ENCODE results near the gene TMEM150C. TPM values are rescaled to one million over a fixed set of nuclear protein-coding genes. Genes with fewer than 3 reads are reported as not detected.

The TMEM150C gene
- polyA plus RNA-seq, 2 of the 4 experiments (the other 2 are of a cell fraction) = 1.5 to 2.1 TPM

- Histone ChIP-seq H3K27ac (no peak overlapping the region), H3K4me1 (no peaks in the 10 kb centered on the region), H3K4me3 (no peak overlapping the region), H3K4me2 (no peak overlapping the region), H3K9me3 (no peaks in the 10 kb centered on the region)
- POLR2A ChIA-PET = no interaction called here
- ATAC-seq (no peak), DNase-seq (ENCODE audit: low read depth in 1 of 2, low spot score in 1 of 2) (no peak), FAIRE-seq (no peak)
- TF ChIP-seq HEYL (CRISPR knock-in tag; IDR thresholded peaks at IDR 0.05) (no peak), CHD2 (IDR thresholded peaks at IDR 0.05; ENCODE audit: low read length, partially characterized antibody) (no peak)
- CTCF ChIA-PET = no interaction called here
- WGBS (ENCODE audit: missing lambda C conversion rate) = 39% methylated on average over 3 of the region's 3 CpGs
These were observed 32.5 kb downstream of the TMEM150C start for GRCh38 chr4:82529322-82529721.

- ATAC-seq = 0 out of 6 replicates have a peak, but pooled peaks of 1 of the 2 experiments have one; percentile 27
These were observed 32.9 kb downstream of the TMEM150C start for GRCh38 chr4:82528868-82529267.

GRCh38 chr4:82528074-82528473 lies 33.7 kb downstream of the TMEM150C start:
- ATAC-seq = no peak
- Histone ChIP-seq H3K4me3 (no peak overlapping the region), H3K4me2 (no peak overlapping the region), H3K27ac (no peak overlapping the region), H3K9me3 (no peaks in the 10 kb centered on the region), H3K4me1 (no peaks in the 10 kb centered on the region)
- no peak for FAIRE-seq
- POLR2A ChIA-PET = no interaction called here
- DNase-seq (ENCODE audit: low read depth in 1 of 2, low spot score in 1 of 2) = no peak
- no peak for TF ChIP-seq CBX2 (IDR thresholded peaks at IDR 0.05; ENCODE audit: borderline replicate concordance, low read depth)
- no peak for TF ChIP-seq RNF2 (IDR thresholded peaks at IDR 0.05; ENCODE audit: borderline replicate concordance, low read depth)
- no peak for TF ChIP-seq CEBPB (IDR thresholded peaks at IDR 0.05)
- TF ChIP-seq KDM1A (IDR thresholded peaks at IDR 0.05; ENCODE audit: low read depth) = no peak
- no peak for TF ChIP-seq ZFP36 (IDR thresholded peaks at IDR 0.05; ENCODE audit: borderline replicate concordance, partially characterized antibody)
- no peak for TF ChIP-seq CHD2 (IDR thresholded peaks at IDR 0.05; ENCODE audit: low read length, partially characterized antibody)
- TF ChIP-seq HES2 (IDR thresholded peaks at IDR 0.05) = no peak
- no peak for TF ChIP-seq GATA3 (IDR thresholded peaks at IDR 0.05; ENCODE audit: borderline replicate concordance)
- CTCF ChIA-PET = no interaction called here
- WGBS (ENCODE audit: missing lambda C conversion rate) = 57% methylated on average over 2 of the region's 2 CpGs

More at GRCh38 chr4:82528868-82529267, 32.9 kb downstream of the TMEM150C start:
- WGBS (ENCODE audit: missing lambda C conversion rate) = 52% methylated on average over 4 of the region's 4 CpGs
- H3K27ac ChIP-seq = no peak overlapping the region
- TF ChIP-seq RARB (CRISPR knock-in tag; IDR thresholded peaks at IDR 0.05) (no peak), NPAS2 (CRISPR knock-in tag; IDR thresholded peaks at IDR 0.05; ENCODE audit: borderline replicate concordance) (no peak), RCOR1 (IDR thresholded peaks at IDR 0.05; ENCODE audit: low read depth, low read length) (no peak), CTCF (IDR thresholded peaks at IDR 0.05) (no peak), ZNF302 (CRISPR knock-in tag; IDR thresholded peaks at IDR 0.05) (no peak)
- POLR2A ChIA-PET = no interaction called here
- no peak overlapping the region for H3K4me2 ChIP-seq
- no peaks in the 10 kb centered on the region for H3K9me3 ChIP-seq
- DNase-seq (ENCODE audit: low read depth in 1 of 2, low spot score in 1 of 2) (no peak), FAIRE-seq (no peak)
- CTCF ChIA-PET = no interaction called here
- H3K4me1 ChIP-seq = no peaks in the 10 kb centered on the region
- no peak overlapping the region for H3K4me3 ChIP-seq

GRCh38 chr4:82525307-82525911 lies 36.4 kb downstream of the TMEM150C start:
- CTCF ChIA-PET = no interaction called here
- TF ChIP-seq SREBF2 (IDR thresholded peaks at IDR 0.05) (no peak), CHD2 (IDR thresholded peaks at IDR 0.05; ENCODE audit: low read length, partially characterized antibody) (no peak), ELK1 (IDR thresholded peaks at IDR 0.05; ENCODE audit: low read depth, low read length) (no peak), RFX5 (IDR thresholded peaks at IDR 0.05) (no peak), NR3C1 (IDR thresholded peaks at IDR 0.05) (no peak), HDAC2 (IDR thresholded peaks at IDR 0.05) (no peak), NFE2L2 (conservative IDR thresholded peaks at IDR 0.05; ENCODE audit: low read length) (no peak), REST (IDR thresholded peaks at IDR 0.05) (no peak), TP53 (CRISPR knock-in tag; IDR thresholded peaks at IDR 0.05) (no peak), KDM1A (IDR thresholded peaks at IDR 0.05; ENCODE audit: low read depth) (no peak), POLR2A (IDR thresholded peaks at IDR 0.05; ENCODE audit: low read length) (no peak), BHLHE40 (IDR thresholded peaks at IDR 0.05; ENCODE audit: low read depth, low read length) (no peak), PBX3 (IDR thresholded peaks at IDR 0.05) (no peak)

More at GRCh38 chr4:82525307-82525911, 36.4 kb downstream of the TMEM150C start:
- 68% methylated on average over 4 of the region's 4 CpGs for WGBS (ENCODE audit: missing lambda C conversion rate)
- H3K4me2 ChIP-seq = no peak overlapping the region
- DNase-seq (ENCODE audit: low read depth in 1 of 2, low spot score in 1 of 2) = no peak
- H3K27ac ChIP-seq = no peak overlapping the region
- H3K4me3 ChIP-seq = no peak overlapping the region
- H3K9me3 ChIP-seq = no peaks in the 10 kb centered on the region
- POLR2A ChIA-PET = no interaction called here
- no peak for FAIRE-seq
- H3K4me1 ChIP-seq = no peaks in the 10 kb centered on the region
- no peak for ATAC-seq

Data from A549 (cell line).